OCI-LY7 (cell line): ENCODE data around the gene SUPT20HL2.

Experiments used
- EZH2phosphoT487 ChIP-seq: fragments of 200-600 bp; sonication (generic); IDR thresholded peaks from 2 replicates; pipeline ENCODE4 v1.6.1; 2018; ENCODE audit warnings: low read depth, borderline replicate concordance, mild to moderate bottlenecking, mixed run types, antibody characterized with exemption, low read length, moderate library complexity, mixed read lengths
- TF ChIP-seq, protein P1 (sequence below): fragments of 200-600 bp; sonication (generic); conservative IDR thresholded peaks from 2 replicates; pipeline ENCODE4 v1.5.1; 2014; ENCODE audit warnings: mild to moderate bottlenecking, antibody characterized with exemption, low read length, moderate library complexity, mixed read lengths

DNA sequence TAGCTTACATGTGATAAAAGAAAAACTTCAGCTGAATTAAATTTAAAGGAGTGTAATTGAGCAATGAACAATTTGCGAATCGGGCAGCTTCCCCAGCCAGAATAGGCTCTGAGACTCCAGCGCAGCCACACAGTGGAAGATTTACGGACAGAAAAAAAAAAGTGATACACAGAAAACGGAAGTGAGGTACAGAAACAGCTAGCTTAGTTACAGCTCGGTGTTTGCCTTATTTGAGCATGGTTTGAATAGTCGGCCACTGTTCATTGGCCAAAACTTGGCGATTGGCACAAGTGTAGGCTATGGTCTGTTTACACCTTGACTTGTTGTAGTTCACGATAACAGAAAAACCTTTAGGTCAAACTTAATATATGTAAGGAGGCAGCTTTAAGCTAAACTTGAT is 29.9 kb upstream of the SUPT20HL2 start:
- TF ChIP-seq, protein P1, sequence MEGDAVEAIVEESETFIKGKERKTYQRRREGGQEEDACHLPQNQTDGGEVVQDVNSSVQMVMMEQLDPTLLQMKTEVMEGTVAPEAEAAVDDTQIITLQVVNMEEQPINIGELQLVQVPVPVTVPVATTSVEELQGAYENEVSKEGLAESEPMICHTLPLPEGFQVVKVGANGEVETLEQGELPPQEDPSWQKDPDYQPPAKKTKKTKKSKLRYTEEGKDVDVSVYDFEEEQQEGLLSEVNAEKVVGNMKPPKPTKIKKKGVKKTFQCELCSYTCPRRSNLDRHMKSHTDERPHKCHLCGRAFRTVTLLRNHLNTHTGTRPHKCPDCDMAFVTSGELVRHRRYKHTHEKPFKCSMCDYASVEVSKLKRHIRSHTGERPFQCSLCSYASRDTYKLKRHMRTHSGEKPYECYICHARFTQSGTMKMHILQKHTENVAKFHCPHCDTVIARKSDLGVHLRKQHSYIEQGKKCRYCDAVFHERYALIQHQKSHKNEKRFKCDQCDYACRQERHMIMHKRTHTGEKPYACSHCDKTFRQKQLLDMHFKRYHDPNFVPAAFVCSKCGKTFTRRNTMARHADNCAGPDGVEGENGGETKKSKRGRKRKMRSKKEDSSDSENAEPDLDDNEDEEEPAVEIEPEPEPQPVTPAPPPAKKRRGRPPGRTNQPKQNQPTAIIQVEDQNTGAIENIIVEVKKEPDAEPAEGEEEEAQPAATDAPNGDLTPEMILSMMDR: no peak
- no peak for TF ChIP-seq EZH2phosphoT487
